ENCODE results near the gene PFN3. TPM values are rescaled to one million over a fixed set of nuclear protein-coding genes. Genes with fewer than 3 reads are reported as not detected.

PFN3 gene
- total RNA-seq, 1 donor from 2014 or later: not detected

GRCh38 chr5:177430972-177431316 is 30.5 kb upstream of the PFN3 start:
- peaks cover 32% of the 10 kb centered on the region for H3K79me2 ChIP-seq (ENCODE audit: low read depth)
- H3K36me3 ChIP-seq: no peaks in the 10 kb centered on the region
- peaks cover 1% of the 10 kb centered on the region for H3F3A ChIP-seq (ENCODE audit: low read depth)
- H3K4me3 ChIP-seq: no peak overlapping the region
- DNase-seq (ENCODE audit: low spot score): no peak
- no peak overlapping the region for H3K27ac ChIP-seq
- H4K20me1 ChIP-seq (ENCODE audit: low read depth): peaks cover 33% of the 10 kb centered on the region
- H3K9me3 ChIP-seq (ENCODE audit: low read depth): no peaks in the 10 kb centered on the region
- peaks cover 23% of the 10 kb centered on the region for H3K4me1 Mint-ChIP-seq
- peaks cover 9% of the 10 kb centered on the region for H3K4me1 ChIP-seq
- no peaks in the 10 kb centered on the region for H3K9me3 Mint-ChIP-seq
- H3K36me3 Mint-ChIP-seq: peaks cover 4% of the 10 kb centered on the region
- peaks cover 2% of the 10 kb centered on the region for H3K27me3 Mint-ChIP-seq (ENCODE audit: insufficient read depth, low read depth)
- TF ChIP-seq EZH2 (IDR thresholded peaks at IDR 0.05) (no peak), EZH2phosphoT487 (IDR thresholded peaks at IDR 0.05) (no peak)
- TF ChIP-seq, protein P1, sequence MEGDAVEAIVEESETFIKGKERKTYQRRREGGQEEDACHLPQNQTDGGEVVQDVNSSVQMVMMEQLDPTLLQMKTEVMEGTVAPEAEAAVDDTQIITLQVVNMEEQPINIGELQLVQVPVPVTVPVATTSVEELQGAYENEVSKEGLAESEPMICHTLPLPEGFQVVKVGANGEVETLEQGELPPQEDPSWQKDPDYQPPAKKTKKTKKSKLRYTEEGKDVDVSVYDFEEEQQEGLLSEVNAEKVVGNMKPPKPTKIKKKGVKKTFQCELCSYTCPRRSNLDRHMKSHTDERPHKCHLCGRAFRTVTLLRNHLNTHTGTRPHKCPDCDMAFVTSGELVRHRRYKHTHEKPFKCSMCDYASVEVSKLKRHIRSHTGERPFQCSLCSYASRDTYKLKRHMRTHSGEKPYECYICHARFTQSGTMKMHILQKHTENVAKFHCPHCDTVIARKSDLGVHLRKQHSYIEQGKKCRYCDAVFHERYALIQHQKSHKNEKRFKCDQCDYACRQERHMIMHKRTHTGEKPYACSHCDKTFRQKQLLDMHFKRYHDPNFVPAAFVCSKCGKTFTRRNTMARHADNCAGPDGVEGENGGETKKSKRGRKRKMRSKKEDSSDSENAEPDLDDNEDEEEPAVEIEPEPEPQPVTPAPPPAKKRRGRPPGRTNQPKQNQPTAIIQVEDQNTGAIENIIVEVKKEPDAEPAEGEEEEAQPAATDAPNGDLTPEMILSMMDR (IDR thresholded peaks at IDR 0.05): no peak
- no peak overlapping the region for H3K4me2 ChIP-seq
- no peaks in the 10 kb centered on the region for H3K27me3 ChIP-seq
- H2AFZ ChIP-seq (replicated peaks): no peak overlapping the region
- peak overlapping the region; percentile 48 for H3K4me3 Mint-ChIP-seq
- no peak overlapping the region for H3K27ac Mint-ChIP-seq
- H3K9ac ChIP-seq: no peak overlapping the region

- H3K4me3 ChIP-seq: no peak overlapping the region
- Mint-ChIP-seq H3K9me3 (no peaks in the 10 kb centered on the region), H3K36me3 (peaks cover 4% of the 10 kb centered on the region), H3K4me3 (peak overlapping the region; percentile 24), H3K27me3 (ENCODE audit: insufficient read depth, low read depth) (peaks cover 2% of the 10 kb centered on the region), H3K27ac (peak overlapping the region; percentile 33), H3K4me1 (peaks cover 27% of the 10 kb centered on the region)
- TF ChIP-seq EZH2phosphoT487 (IDR thresholded peaks at IDR 0.05): no peak
- TF ChIP-seq, protein P1 (IDR thresholded peaks at IDR 0.05): no peak
- H3K4me2 ChIP-seq: no peak overlapping the region
- peaks cover 32% of the 10 kb centered on the region for H3K79me2 ChIP-seq (ENCODE audit: low read depth)
- H3F3A ChIP-seq (ENCODE audit: low read depth): peaks cover 7% of the 10 kb centered on the region
- peaks cover 9% of the 10 kb centered on the region for H3K4me1 ChIP-seq
- no peak overlapping the region for H3K27ac ChIP-seq
- no peaks in the 10 kb centered on the region for H3K27me3 ChIP-seq
- peaks cover 33% of the 10 kb centered on the region for H4K20me1 ChIP-seq (ENCODE audit: low read depth)
- DNase-seq (ENCODE audit: low spot score): no peak
- H2AFZ ChIP-seq (replicated peaks): no peak overlapping the region
- H3K9me3 ChIP-seq (ENCODE audit: low read depth): no peaks in the 10 kb centered on the region
- no peak overlapping the region for H3K9ac ChIP-seq
- no peaks in the 10 kb centered on the region for H3K36me3 ChIP-seq
Measured at GRCh38 chr5:177430140-177430951, 29.9 kb upstream of the PFN3 start.

DNA sequence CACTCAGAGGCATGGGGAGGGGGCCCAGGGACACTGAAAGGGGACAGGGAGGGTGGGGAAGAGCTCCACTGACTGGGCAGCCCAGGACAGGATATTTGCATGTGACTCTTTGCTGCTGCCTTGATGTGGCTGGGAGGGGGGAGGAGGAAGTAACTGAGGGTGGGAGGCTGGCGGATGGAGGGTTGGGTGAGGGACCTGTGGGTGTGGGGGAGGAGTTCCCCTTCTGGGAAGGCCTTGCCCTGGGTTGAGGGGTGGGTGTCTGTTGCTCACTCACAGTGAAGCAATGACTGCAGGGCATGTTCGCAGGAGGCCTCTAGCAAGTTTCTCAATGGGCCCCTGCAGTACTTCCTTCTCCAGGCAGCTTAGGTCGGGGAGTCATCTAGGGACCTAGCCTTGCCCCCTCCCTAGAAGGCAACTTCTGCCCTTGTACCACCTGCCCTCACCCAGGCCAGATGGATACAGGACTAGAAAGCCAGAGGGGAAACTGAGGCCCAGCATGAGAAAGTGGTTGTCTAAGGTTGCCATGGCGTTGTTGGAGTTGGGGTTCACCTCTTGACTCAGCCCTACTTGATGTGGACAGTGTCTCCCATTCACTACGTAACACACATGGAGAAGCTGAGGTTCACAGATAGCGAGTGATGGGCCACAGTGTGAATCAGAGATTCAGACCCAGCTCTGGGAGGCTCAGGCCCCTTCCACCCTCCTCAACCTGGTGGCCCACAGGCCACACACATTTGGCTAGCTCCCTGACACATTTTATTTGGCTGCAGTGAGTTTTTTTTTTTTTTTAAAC is 29.0 kb upstream of the PFN3 start:
- peaks cover 32% of the 10 kb centered on the region for H3K79me2 ChIP-seq (ENCODE audit: low read depth)
- no peaks in the 10 kb centered on the region for H3K9me3 ChIP-seq (ENCODE audit: low read depth)
- H2AFZ ChIP-seq (replicated peaks): no peak overlapping the region
- Mint-ChIP-seq H3K4me3 (peak overlapping the region; percentile 55), H3K9me3 (no peaks in the 10 kb centered on the region), H3K4me1 (peaks cover 28% of the 10 kb centered on the region), H3K27ac (peak overlapping the region; percentile 17), H3K36me3 (peaks cover 4% of the 10 kb centered on the region), H3K27me3 (ENCODE audit: insufficient read depth, low read depth) (peaks cover 5% of the 10 kb centered on the region)
- no peak overlapping the region for H3K4me2 ChIP-seq
- H3K27me3 ChIP-seq: no peaks in the 10 kb centered on the region
- H3K4me1 ChIP-seq: peaks cover 9% of the 10 kb centered on the region
- peaks cover 33% of the 10 kb centered on the region for H4K20me1 ChIP-seq (ENCODE audit: low read depth)
- H3K9ac ChIP-seq: no peak overlapping the region
- DNase-seq (ENCODE audit: low spot score): no peak
- no peak overlapping the region for H3K4me3 ChIP-seq
- H3F3A ChIP-seq (ENCODE audit: low read depth): peaks cover 12% of the 10 kb centered on the region
- TF ChIP-seq EZH2phosphoT487 (IDR thresholded peaks at IDR 0.05): no peak
- TF ChIP-seq, protein P1 (IDR thresholded peaks at IDR 0.05): no peak
- H3K36me3 ChIP-seq: no peaks in the 10 kb centered on the region
- H3K27ac ChIP-seq: no peak overlapping the region
